GM19099 (cell line): ENCODE results near the gene LRRC36.

Source experiments
- POLR2A ChIP-seq: IDR thresholded peaks from 3 replicates; pipeline ENCODE4 v1.6.1; 2011; ENCODE audit warnings: low read depth; ENCODE audit not compliant: insufficient read length; ENCODE audit errors: extremely low read depth

LRRC36 gene

GRCh38 chr16:67284699-67285646 is 41.6 kb upstream of the LRRC36 start:
- TF ChIP-seq POLR2A = no peak

DNA sequence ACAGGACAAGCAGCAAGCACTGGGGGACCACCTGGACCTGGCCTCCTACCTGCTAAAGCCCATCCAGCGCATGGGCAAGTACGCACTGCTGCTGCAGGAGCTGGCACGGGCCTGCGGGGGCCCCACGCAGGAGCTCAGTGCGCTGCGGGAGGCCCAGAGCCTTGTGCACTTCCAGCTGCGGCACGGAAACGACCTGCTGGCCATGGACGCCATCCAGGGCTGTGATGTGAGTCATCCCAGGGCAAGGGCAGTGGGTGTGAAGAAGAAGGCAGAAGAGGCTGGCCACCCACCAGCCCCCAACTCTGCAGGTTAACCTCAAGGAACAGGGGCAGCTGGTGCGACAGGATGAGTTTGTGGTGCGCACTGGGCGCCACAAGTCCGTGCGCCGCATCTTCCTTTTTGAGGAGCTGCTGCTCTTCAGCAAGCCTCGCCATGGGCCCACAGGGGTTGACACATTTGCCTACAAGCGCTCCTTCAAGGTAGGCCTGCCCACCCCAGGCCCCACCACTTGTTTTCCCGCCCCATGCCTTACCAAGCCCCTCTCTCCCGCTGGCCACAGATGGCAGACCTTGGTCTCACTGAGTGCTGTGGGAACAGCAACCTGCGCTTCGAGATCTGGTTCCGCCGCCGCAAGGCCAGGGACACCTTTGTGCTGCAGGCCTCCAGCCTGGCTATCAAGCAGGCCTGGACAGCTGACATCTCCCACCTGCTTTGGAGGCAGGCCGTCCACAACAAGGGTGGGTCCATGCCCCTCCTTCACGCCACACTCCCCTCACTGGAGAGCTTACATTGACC is 40.0 kb upstream of the LRRC36 start:
- TF ChIP-seq POLR2A = no peak

DNA sequence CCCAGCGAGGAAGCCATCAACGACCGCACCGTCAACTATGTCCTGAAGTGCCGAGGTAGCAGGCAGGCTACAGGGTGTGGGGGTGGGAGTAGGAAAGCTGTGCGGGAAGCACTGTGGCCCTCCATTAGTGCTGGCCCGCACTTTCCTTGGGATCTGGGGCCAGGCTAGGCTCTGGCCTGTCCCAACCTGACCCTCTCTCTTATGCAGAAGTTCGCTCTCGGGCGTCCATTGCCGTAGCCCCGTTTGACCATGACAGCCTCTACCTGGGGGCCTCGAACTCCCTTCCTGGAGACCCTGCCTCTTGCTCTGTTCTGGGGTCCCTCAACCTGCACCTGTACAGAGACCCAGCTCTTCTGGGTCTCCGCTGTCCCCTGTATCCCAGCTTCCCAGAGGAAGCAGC is 38.7 kb upstream of the LRRC36 start:
- no peak for TF ChIP-seq POLR2A

DNA sequence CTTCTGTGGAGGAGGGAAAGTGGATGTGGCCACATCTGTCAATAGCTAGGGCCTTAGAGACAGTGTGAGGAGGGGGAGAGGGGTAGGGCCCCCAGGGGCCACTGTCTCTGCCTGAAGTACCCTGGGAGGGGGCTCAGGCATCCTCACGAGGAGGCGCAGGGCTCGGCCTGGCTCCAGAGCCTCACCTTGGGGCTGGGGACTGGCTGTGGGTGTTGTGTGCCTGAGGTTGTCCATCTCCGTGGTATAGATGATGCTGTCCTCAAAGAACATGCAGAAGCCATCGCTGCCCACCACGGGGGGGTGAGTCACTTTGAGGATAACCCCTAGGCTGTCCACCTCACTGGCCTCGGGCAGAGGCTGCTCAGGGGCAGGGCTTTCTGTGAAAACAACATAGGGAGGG is 35.2 kb upstream of the LRRC36 start:
- TF ChIP-seq POLR2A = no peak

DNA sequence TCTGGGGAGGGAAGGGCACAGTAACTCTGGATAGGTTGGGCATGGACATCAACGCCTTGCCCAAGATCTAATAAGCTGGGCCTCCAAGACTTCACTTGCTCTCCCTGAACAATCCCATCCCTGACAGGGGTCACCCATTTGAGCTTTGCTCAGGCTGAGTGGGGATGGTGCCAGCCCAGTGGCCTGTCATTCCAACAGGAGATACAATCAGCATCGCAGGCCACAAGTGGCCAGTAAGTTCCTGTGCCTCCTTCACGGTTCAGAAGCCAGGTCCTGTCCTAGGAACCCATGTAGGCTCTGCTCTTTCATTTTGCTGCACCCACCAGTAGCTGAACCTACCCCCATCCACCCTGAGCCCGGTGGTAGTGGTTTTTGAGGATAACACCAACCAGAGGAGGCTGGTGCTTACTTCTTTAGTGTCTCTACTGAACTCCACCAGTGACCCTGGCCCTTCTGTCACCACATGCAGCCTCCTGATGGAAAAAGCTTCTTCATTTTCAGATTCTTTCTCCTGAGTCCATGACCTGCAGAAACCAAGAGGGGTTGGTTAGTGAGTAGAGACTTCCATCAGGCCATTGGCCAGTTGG is 32.4 kb upstream of the LRRC36 start:
- no peak for TF ChIP-seq POLR2A

- TF ChIP-seq POLR2A = no peak
Observed at GRCh38 chr16:67294938-67295361, 31.7 kb upstream of the LRRC36 start.

DNA sequence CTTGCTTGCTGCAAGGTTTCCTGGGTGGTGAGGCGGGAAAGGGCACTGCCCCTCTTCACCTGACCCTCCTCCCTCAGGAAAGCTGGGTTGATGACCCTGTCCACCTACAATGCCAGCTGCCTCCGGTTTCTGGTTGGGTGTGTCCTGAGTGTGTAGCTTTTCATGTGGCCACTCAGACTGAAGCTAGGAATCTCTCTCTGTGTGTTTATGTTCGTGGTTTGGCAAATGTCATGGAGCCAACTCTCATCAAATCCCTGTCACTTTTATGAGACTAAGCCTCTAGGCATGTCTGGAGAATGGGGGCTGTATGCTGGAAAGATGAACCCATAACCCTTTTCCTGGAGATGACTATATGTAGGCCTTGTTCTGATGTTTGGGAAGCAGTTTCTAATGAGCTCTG is 30.2 kb upstream of the LRRC36 start:
- TF ChIP-seq POLR2A = no peak

- TF ChIP-seq POLR2A = no peak
Observed at GRCh38 chr16:67298277-67298676, 28.3 kb upstream of the LRRC36 start.

DNA sequence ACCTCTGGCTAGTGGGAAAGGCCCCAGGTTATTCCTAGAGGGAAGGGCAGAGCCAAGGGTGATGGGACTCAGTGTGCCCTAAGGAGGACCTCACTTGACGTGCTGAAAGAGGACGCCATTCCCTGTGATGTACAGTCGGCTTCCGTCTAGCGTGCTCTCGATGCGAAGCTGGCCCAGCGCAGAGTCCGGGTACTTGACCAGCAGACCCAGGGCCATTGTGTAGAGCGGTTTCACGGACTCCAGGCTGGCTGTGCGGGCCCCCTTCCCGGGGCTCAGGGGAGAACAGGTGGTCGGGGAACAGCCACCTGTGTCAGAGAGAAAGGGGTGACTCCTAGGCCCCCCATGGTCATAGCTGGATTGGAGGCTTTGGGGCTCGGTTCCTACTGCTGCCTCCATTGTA is 27.3 kb upstream of the LRRC36 start:
- TF ChIP-seq POLR2A = no peak

GRCh38 chr16:67301080-67301782 is 25.4 kb upstream of the LRRC36 start:
- TF ChIP-seq POLR2A = no peak

DNA sequence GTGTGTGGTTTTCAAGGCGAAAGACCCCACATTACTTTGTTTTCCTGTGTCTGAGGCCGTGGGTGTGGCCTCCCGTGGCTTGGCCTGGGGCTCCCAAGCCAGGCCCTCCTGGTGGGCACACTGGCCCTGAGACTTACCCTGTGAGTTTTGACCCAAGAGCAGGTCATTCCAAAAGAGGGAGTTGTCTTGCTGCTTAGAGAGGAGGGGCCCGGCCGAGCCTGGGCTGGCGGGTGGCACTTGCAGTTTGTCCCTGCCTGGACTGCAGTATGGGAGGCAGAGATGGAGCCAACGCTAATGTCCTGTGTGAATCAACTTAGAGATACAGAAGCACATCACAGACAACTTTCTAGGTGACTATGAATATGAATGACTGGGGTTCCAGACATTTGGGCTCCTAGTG is 24.5 kb upstream of the LRRC36 start:
- TF ChIP-seq POLR2A = no peak

- no peak for TF ChIP-seq POLR2A
Observed at GRCh38 chr16:67302970-67303369, 23.6 kb upstream of the LRRC36 start.

DNA sequence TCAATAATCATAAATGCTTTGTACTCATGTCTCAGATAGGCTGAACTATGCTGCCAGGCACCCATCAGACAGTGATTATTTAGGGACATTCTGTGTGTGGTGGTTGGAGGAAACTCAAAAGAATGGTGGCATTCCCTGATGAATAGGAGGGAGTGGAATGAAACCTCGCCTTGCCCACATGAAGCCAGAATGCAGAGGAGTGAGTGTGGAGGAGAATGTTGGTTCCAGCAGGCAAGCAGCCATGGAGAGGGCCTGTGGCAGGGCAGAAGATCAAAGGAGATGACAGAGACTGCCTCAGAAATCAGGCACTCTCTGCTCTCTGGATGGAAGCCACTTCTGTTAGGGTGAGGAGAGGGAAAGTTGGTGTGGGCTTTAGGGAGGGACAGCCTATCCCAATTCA is 22.6 kb upstream of the LRRC36 start:
- no peak for TF ChIP-seq POLR2A

GRCh38 chr16:67305216-67306071 is 21.2 kb upstream of the LRRC36 start:
- TF ChIP-seq POLR2A = no peak
